ENCODE results near the gene CCNT2.
"Not testable (repeated sequence)": the region's sequence is repeated elsewhere in the genome, so short reads cannot be mapped to it uniquely, and the experiment has no call there.

Gene CCNT2

GRCh38 chr2:134950886-134951285, 32.3 kb downstream of the CCNT2 start:
- no peak for DNase-seq (ENCODE audit: low read depth)
- TF ChIP-seq, protein P1, sequence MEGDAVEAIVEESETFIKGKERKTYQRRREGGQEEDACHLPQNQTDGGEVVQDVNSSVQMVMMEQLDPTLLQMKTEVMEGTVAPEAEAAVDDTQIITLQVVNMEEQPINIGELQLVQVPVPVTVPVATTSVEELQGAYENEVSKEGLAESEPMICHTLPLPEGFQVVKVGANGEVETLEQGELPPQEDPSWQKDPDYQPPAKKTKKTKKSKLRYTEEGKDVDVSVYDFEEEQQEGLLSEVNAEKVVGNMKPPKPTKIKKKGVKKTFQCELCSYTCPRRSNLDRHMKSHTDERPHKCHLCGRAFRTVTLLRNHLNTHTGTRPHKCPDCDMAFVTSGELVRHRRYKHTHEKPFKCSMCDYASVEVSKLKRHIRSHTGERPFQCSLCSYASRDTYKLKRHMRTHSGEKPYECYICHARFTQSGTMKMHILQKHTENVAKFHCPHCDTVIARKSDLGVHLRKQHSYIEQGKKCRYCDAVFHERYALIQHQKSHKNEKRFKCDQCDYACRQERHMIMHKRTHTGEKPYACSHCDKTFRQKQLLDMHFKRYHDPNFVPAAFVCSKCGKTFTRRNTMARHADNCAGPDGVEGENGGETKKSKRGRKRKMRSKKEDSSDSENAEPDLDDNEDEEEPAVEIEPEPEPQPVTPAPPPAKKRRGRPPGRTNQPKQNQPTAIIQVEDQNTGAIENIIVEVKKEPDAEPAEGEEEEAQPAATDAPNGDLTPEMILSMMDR (IDR thresholded peaks at IDR 0.05; ENCODE audit: low read length, missing control alignments) = no peak
- H3K4me3 ChIP-seq (replicated peaks; ENCODE audit: low read depth, low read length) = no peak overlapping the region

DNA sequence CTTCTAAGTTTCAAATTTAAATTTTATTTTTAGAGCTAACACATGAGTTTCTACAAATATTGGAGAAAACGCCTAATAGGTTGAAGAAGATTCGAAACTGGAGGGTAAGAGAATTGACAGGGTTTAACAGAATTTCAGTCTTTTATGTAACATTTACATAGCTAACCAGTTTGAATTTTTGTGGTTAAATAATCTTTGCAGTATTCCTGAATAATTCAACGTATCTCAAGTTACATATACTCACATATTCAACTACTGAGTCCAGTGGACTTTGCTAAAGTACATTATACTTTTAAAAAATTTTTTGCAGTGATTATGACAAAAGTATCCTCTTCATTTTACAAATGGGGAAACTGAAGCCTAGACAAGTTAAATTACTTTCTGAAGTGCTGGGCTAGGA, 34.0 kb downstream of the CCNT2 start:
- H3K4me3 ChIP-seq (replicated peaks; ENCODE audit: low read depth, low read length) = no peak overlapping the region
- TF ChIP-seq, protein P1 (IDR thresholded peaks at IDR 0.05; ENCODE audit: low read length, missing control alignments) = no peak
- DNase-seq (ENCODE audit: low read depth) = no peak

GRCh38 chr2:134954065-134954464, 35.4 kb downstream of the CCNT2 start:
- no peak overlapping the region for H3K4me3 ChIP-seq (replicated peaks; ENCODE audit: low read depth, low read length)
- DNase-seq (ENCODE audit: low read depth) = no peak
- TF ChIP-seq, protein P1 (IDR thresholded peaks at IDR 0.05; ENCODE audit: low read length, missing control alignments) = no peak

DNA sequence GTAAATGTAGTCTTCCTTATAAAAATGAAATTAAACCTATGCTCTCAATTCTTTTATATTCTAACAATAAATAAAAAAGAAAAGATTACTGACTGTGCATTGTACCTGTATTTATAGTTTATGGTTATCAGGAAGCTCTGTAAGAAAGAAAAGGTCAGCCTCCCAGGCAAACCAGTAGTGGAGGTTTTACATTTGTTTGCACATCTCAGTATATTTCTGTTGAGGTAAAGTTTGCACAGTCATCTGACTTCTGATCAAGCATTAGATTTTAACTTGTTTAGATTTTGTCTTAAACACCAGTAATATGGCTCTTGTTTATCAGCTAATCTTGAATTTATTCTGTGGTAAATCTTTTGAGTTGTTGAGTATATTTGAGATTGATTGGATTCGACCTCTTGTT, 37.1 kb downstream of the CCNT2 start:
- TF ChIP-seq, protein P1 (IDR thresholded peaks at IDR 0.05; ENCODE audit: low read length, missing control alignments) = no peak
- H3K4me3 ChIP-seq (replicated peaks; ENCODE audit: low read depth, low read length) = no peak overlapping the region
- DNase-seq (ENCODE audit: low read depth) = no peak

DNA sequence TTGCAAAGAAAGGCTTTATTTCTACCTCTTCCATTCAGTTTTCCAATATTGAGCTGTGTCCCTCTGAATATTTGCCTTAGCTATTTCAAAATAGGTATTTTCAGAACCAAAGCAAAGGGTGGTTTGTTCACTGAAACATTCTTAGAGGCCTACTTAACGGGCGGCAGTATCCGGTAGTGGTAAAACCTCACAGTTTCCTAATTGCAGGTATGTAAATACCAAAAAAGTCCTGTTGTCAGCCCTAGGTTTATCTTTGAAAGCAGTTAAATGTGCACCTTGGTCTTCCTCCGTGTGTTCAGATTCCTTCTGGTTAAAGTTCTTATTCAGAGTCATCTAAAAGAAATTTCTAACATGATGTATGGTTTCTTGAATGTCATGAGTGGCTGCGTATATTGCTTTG, 38.9 kb downstream of the CCNT2 start:
- H3K4me3 ChIP-seq (replicated peaks; ENCODE audit: low read depth, low read length) = no peak overlapping the region
- no peak for DNase-seq (ENCODE audit: low read depth)
- TF ChIP-seq, protein P1 (IDR thresholded peaks at IDR 0.05; ENCODE audit: low read length, missing control alignments) = no peak

DNA sequence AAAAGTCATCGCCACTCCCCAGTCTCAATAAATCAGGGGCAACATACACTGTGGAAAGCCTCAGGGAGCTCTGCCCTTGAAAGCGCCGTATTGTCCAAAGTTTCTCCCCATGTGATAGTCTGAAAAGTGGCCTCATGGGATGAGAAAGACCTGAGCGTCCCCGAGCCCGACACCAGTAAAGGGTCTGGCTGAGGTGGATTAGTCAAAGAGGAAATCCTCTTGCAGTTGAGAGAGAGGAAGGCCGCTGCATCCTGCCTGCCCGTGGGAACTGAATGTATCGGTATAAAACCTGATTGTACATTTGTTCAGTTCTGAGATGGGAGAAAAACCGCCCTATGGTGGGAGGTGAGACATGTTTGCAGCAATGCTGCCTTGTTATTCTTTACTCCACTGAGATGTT, 48.5 kb downstream of the CCNT2 start:
- not testable (repeated sequence) for H3K4me3 ChIP-seq (replicated peaks; ENCODE audit: low read depth, low read length); DNase-seq (ENCODE audit: low read depth)

DNA sequence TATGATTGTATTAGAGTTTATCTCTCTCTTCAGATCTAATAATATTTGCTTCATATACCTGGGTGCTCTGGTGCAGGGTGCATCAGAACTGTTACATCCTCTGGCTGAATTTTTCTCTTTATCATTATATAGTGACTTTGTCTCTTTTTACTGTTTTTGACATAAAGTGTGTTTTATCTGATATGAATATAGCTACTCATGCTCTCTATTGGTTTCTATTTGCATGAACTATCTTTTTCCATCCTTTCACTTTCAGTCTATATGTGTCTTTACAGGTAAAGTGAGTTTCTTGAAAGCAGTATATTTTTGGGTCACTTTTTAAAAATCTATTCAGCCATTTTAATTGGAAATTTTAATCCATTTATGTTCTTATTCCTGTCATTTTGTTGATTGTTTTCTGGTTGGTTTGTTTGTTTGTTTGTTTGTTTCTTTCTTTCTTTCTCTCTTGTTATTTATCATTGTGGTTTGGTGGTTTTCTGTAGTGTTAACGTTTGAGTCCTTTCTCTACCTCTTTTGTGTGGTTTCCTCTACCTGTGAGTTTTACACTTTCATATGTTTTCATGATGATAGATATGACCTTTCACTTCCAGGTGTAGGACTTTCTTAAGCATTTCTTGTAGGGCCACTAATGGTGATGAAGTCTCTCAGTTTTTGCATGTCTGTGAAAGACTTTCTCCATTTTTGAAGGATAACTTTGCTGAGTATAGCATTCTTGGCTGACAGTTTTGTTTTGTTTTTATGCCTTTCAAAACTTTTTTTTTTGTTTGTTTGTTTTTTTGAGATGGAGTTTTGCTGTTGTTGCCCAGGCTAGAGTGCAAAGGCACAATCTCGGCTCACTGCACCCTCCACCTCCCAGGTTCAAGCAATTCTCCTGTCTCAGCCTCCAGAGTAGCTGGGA, 54.9 kb downstream of the CCNT2 start:
- TF ChIP-seq, protein P1 (IDR thresholded peaks at IDR 0.05; ENCODE audit: low read length, missing control alignments) = no peak
- no peak overlapping the region for H3K4me3 ChIP-seq (replicated peaks; ENCODE audit: low read depth, low read length)
- no peak for DNase-seq (ENCODE audit: low read depth)
